ENCODE results near the gene LMOD2.

DNA sequence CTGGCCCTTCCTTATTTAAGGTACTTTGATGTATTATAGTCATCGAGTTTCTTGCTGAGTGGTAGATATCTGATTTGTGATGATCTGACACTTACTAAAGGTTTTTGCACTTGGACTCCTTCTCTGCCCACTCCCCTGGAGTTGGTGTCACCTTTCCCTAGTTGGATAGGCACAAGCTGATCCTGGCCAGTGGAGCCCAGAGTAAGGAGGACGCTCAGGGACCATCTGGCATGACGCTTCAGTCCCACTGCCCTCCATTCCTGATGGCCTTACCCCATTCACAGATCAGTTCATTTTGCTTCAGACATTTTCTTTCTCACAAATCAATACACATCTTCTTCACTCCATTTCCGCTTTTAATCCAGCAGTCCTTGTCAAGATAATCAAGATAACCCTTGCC lies 34.0 kb upstream of the LMOD2 start:
- TF ChIP-seq, protein P1, sequence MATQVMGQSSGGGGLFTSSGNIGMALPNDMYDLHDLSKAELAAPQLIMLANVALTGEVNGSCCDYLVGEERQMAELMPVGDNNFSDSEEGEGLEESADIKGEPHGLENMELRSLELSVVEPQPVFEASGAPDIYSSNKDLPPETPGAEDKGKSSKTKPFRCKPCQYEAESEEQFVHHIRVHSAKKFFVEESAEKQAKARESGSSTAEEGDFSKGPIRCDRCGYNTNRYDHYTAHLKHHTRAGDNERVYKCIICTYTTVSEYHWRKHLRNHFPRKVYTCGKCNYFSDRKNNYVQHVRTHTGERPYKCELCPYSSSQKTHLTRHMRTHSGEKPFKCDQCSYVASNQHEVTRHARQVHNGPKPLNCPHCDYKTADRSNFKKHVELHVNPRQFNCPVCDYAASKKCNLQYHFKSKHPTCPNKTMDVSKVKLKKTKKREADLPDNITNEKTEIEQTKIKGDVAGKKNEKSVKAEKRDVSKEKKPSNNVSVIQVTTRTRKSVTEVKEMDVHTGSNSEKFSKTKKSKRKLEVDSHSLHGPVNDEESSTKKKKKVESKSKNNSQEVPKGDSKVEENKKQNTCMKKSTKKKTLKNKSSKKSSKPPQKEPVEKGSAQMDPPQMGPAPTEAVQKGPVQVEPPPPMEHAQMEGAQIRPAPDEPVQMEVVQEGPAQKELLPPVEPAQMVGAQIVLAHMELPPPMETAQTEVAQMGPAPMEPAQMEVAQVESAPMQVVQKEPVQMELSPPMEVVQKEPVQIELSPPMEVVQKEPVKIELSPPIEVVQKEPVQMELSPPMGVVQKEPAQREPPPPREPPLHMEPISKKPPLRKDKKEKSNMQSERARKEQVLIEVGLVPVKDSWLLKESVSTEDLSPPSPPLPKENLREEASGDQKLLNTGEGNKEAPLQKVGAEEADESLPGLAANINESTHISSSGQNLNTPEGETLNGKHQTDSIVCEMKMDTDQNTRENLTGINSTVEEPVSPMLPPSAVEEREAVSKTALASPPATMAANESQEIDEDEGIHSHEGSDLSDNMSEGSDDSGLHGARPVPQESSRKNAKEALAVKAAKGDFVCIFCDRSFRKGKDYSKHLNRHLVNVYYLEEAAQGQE (IDR thresholded peaks at IDR 0.05; ENCODE audit: unreplicated experiment) = no peak
- no peak for TF ChIP-seq CREB1 (CRISPR knock-in tag; IDR thresholded peaks at IDR 0.05; ENCODE audit: low read depth)
